ENCODE measurements around the gene HCN2. TPM values are rescaled to one million over a fixed set of nuclear protein-coding genes. Genes with fewer than 3 reads are reported as not detected.

Gene HCN2
- total RNA-seq, 2 experiments from 2014 or later, result 0.84 to 1.3 TPM

DNA sequence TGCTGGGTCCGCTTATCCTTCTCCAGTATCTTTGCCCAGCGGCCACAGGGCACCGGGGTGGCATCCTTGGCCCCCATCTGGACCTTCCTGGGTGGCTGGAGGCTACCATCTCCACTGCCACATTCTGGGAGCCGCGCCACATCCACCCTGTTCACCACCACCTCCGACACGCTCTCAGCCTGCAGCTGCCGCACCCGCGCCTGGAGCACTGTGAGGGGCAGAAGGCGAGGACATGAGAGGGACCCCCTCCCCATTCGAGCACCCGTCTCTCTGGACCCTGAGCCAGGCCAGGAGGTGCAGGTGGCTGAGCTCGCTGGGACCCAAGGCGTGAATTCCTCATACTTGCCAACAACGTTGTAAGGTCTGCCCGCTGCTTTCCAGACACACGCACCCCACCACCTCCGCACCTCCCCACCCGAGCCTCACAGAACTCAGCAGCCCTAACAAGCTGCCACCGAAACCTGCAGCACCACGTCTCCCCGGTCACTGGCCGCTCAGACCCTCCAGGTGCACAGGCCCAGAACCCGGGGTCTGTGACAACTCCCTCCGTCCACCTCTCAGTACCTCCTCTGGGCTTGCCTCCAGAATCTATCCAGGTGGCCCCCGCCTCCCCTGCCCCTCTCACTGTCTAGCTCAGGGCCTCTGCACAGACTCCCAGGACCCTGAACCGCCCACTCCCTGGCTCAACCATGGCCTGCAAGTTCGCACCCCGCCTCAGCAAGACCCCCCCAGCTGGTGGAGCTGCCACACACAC lies 40.5 kb downstream of the HCN2 start:
- Mint-ChIP-seq H3K36me3 (ENCODE audit: low read depth) (peaks cover 26% of the 10 kb centered on the region), H3K27me3 (ENCODE audit: low read depth) (no peaks in the 10 kb centered on the region), H3K4me3 (peak overlapping the region; percentile 22), H3K27ac (no peak overlapping the region), H3K9me3 (ENCODE audit: insufficient read depth) (no peaks in the 10 kb centered on the region), H3K4me1 (ENCODE audit: low read depth) (peaks cover 25% of the 10 kb centered on the region)
- ChIA-PET CTCF (interaction anchor here (0.9 to 1.6 kb wide), 2 partner anchors 46 to 120 kb away, joined by 3 to 4 read pairs; no protein-coding TSS in a partner anchor), POLR2A (no interaction called here)
- ATAC-seq (no peak), DNase-seq (no peak)

DNA sequence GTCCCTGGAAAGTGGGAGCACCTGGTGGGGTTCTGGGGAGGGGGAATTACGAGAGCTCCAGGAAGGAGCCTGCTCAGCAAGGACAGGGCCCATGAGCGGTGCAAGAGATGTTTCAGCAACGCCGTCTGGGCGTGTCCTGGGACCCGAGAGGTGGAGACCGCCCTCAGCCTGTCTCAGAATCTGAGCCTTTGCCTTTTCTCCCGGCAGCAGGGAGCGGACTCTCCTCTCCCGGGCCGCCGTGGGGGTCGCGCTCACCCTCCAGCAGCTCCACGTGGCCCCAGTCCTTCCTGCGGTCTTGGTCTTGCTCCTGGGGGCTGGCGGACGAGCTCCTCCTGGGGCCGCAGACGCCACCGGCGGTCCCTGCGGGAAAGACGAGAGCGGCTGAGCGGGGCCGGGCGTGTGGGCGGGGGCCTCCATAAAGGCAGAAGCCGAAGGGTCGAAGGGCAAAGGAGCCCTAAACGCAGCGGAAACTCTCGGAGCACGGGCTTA lies 42.9 kb downstream of the HCN2 start:
- H3K36me3 Mint-ChIP-seq (ENCODE audit: low read depth), result peaks cover 21% of the 10 kb centered on the region
- peak overlapping the region; percentile 91 for H3K4me3 Mint-ChIP-seq
- H3K4me1 Mint-ChIP-seq (ENCODE audit: low read depth), result peaks cover 25% of the 10 kb centered on the region
- H3K27ac Mint-ChIP-seq, result peak overlapping the region; percentile 90
- CTCF ChIA-PET, result interaction anchor here (1.2 to 1.3 kb wide), 2 partner anchors 9 to 48 kb away, joined by 3 read pairs; no protein-coding TSS in a partner anchor
- POLR2A ChIA-PET, result interaction anchor here (0.6 to 1.1 kb wide), 4 partner anchors 21 to 729 kb away, joined by 3 to 4 read pairs (median 4); partner anchors contain the start of gene RNF126
- DNase-seq (peak; percentile 63), ATAC-seq (peak; percentile 55)
- no peaks in the 10 kb centered on the region for H3K9me3 Mint-ChIP-seq (ENCODE audit: insufficient read depth)
- no peaks in the 10 kb centered on the region for H3K27me3 Mint-ChIP-seq (ENCODE audit: low read depth)

DNA sequence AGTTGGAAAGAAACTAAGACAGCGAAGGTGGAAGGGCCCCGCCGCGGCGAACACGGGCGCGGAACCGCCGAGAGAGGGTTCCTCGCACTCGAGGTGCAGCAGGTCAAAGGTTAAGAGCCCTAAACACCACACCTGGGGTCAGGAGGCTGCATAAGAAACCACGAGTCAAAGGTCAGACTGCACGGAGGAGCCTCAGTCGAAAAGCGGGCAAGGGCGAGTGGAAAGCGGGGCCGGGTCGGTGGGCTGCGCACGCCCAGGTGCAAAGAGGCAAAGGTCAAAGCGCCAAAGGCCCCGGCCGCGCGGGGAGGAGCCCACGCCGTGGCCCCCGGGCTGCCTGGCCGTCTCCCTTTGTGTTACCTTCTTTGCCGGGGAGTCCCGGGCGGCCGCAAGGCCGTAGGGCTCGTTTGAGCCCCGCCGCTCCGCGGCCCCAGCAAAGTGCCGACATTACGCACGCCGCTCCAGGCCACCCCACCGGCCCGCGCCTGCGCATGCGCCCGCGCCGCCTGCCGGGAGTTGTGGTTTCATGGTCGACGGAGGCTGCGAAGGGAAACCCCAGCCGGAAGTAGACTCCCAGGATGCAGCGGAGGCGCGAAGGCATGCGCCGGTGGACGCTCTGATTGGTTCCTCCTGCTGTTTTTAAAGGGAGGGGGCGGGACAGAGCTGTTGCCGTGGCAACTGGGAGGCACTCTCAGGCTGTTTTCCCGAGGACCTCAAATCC lies 43.5 kb downstream of the HCN2 start, which contains the start of gene POLRMT:
Gene POLRMT (minus strand): TSS at position 470 of the 718 bp plus-strand sequence. CDS start 25 bp downstream, at position 445.
- H3K4me3 Mint-ChIP-seq, result peak within 1 kb of the TSS; percentile 91
- peak within 1 kb of the TSS; percentile 90 for H3K27ac Mint-ChIP-seq
- H3K9me3 Mint-ChIP-seq (ENCODE audit: insufficient read depth), result no peaks in the 10 kb centered on the region
- DNase-seq (peak; percentile 97), ATAC-seq (peak; percentile 91)
- ChIA-PET POLR2A (interaction anchor here (0.8 to 1.1 kb wide), 4 partner anchors 28 to 728 kb away, joined by 3 to 4 read pairs (median 4); partner anchors contain the start of gene RNF126), CTCF (interaction anchor here (1.0 to 1.3 kb wide), 2 partner anchors 28 to 49 kb away, joined by 3 read pairs; no protein-coding TSS in a partner anchor)
- H3K27me3 Mint-ChIP-seq (ENCODE audit: low read depth), result no peaks in the 10 kb centered on the region
- peaks cover 21% of the 10 kb centered on the region for H3K36me3 Mint-ChIP-seq (ENCODE audit: low read depth)
- H3K4me1 Mint-ChIP-seq (ENCODE audit: low read depth), result peaks cover 25% of the 10 kb centered on the region

DNA sequence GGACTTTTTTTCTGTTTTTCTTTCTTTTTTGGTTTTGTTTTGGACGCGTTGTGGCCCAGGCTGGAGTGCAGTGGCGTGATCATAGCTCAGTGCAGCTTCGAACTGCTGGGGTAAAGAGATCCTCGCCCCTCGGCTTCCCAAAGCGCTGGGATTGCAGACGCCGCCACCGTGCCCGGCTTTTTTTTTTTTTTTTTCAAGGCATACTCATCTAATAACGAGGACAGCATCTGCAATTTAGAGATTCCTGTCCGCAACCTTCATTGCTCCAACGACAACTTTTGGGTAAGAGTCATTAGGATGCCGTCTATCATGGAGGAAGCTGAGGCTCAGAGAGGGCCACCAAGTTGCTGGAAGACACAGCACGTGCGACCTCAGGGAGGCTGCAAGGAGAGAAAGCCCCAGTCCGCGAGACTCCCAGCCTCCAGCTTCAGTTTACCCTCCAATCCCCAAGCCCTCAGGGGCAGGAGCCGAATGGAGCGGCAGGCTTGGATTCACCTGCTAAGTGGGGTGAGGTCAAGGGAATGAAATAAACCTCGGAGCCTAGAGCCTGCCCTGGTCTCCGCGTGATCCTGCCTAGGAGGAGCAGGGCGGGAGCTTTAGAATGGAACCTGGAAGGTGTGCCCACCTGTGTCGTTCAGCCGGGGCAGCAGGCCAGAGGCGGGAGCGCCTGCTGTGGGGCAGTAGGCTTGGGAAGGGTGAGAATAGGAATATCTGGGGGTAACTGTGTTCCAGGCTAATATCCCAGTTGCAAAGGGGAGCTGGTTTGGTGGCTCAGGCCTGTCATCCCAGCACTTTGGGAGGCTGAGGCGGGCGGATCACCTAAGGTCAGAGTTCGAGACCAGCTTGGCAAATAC lies 44.3 kb downstream of the HCN2 start:
- Mint-ChIP-seq H3K4me3 (peak overlapping the region; percentile 91), H3K9me3 (ENCODE audit: insufficient read depth) (no peaks in the 10 kb centered on the region), H3K27ac (peak overlapping the region; percentile 90), H3K27me3 (ENCODE audit: low read depth) (no peaks in the 10 kb centered on the region), H3K4me1 (ENCODE audit: low read depth) (peaks cover 26% of the 10 kb centered on the region), H3K36me3 (ENCODE audit: low read depth) (peaks cover 15% of the 10 kb centered on the region)
- ChIA-PET CTCF (interaction anchor here (1.0 to 1.1 kb wide), 2 partner anchors 27 to 51 kb away, joined by 3 read pairs; no protein-coding TSS in a partner anchor), POLR2A (interaction anchor here (1.0 kb wide), 1 partner anchor 29 kb away, joined by 3 read pairs; the partner anchor contains the start of gene RNF126)
- DNase-seq, result no peak
- ATAC-seq, result peak; percentile 5

DNA sequence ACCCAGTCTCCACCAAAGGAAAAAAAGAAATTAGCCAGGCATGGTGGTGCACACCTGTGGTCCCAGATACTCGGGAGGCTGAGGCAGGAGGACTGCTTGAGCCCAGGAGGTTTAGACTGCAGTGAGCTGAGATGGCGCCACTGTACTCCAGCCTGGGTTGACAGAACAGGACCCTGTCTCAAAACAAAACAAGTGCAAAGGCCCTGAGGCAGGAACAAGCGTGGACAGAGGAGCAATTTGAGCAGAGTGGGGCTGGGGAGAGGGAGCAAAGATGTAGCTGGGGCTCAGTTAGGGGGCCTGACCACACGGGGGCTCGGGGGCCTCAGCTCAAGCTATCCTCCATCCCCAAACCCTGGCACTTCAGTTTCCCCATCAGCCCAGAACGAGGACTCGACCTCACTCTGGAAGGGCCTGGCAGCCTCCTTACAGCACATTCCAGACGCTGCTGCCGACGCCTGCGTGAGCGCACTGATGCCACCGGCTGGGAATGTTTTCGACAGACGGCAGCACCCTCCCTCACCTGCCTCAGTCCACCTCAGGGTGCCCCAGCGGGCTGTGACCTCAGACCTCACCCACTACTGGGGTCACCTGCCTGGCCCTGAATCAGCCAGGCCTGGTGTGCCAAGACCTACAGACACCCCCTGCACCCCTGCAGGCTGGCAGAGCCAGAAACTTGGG lies 45.4 kb downstream of the HCN2 start:
- POLR2A ChIA-PET, result no interaction called here
- H3K4me3 Mint-ChIP-seq, result no peak overlapping the region
- H3K27me3 Mint-ChIP-seq (ENCODE audit: low read depth), result no peaks in the 10 kb centered on the region
- H3K27ac Mint-ChIP-seq, result no peak overlapping the region
- H3K4me1 Mint-ChIP-seq (ENCODE audit: low read depth), result peaks cover 29% of the 10 kb centered on the region
- peaks cover 10% of the 10 kb centered on the region for H3K36me3 Mint-ChIP-seq (ENCODE audit: low read depth)
- CTCF ChIA-PET, result interaction anchor here (1.1 kb wide), 1 partner anchor 52 kb away, joined by 3 read pairs; no protein-coding TSS in a partner anchor
- H3K9me3 Mint-ChIP-seq (ENCODE audit: insufficient read depth), result no peaks in the 10 kb centered on the region
- ATAC-seq (no peak), DNase-seq (no peak)

DNA sequence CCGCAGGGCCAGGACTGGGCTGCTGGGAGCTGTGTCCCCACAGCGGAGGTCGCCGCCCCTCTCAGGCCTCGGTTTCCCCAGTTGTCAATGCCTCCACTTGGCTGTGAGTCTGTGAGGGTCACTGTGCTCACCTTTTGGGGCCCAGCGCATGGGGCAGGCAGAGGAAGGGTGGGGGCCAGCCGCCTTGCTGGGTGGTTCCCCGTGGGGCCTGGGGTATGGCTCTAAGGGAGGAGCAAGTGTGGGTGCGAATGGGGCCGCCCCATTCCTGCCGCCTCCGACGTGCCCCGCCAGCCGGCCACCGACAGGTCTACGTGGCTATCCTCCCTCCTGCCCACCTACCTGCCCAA lies 49.2 kb downstream of the HCN2 start:
- Mint-ChIP-seq H3K4me3 (peak overlapping the region; percentile 64), H3K9me3 (ENCODE audit: insufficient read depth) (no peaks in the 10 kb centered on the region), H3K27me3 (ENCODE audit: low read depth) (no peaks in the 10 kb centered on the region), H3K4me1 (ENCODE audit: low read depth) (peaks cover 11% of the 10 kb centered on the region), H3K36me3 (ENCODE audit: low read depth) (no peaks in the 10 kb centered on the region), H3K27ac (no peak overlapping the region)
- no peak for DNase-seq
- ChIA-PET CTCF (no interaction called here), POLR2A (no interaction called here)
- no peak for ATAC-seq

DNA sequence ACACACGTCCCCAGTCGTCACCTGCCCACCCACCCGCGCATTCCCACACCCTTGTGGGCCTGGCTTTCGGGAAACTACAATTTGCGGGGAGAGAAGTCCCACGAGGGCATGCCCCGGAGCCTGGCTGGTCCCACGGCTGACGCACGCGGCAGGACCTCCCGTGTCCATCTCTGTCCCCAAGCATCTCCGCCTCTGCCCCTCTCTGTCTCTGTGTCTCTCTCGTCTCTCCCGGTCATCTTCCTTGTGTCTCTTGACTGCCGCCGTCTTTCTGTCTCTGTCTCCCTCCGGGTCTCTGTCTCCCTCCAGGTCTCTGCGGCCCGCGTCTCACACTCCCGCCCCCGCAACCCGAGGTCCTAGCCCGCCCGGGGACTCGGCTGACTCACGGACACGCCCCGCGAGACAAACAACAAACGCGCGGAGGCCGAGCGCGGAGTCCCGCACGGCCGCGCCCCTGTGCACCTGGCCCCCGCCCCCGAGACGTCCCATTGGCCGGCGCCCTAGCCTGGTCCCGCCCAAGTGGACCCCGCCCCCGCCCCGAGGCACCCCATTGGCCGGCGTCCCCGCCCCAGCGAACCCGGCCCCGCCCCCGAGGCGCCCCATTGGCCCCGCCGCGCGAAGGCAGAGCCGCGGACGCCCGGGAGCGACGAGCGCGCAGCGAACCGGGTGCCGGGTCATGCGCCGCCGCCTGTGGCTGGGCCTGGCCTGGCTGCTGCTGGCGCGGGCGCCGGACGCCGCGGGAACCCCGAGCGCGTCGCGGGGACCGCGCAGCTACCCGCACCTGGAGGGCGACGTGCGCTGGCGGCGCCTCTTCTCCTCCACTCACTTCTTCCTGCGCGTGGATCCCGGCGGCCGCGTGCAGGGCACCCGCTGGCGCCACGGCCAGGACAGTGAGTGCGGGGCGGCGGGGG lies 49.8 kb downstream of the HCN2 start, which contains the start of gene FGF22:
Gene FGF22 (plus strand): TSS at position 627 of the 908 bp plus-strand sequence. CDS start 47 bp downstream, at position 674.
- peaks cover 5% of the 10 kb centered on the region for H3K4me1 Mint-ChIP-seq (ENCODE audit: low read depth)
- ATAC-seq, result peak; percentile 98
- CTCF ChIA-PET, result no interaction called here
- no peaks in the 10 kb centered on the region for H3K36me3 Mint-ChIP-seq (ENCODE audit: low read depth)
- H3K27me3 Mint-ChIP-seq (ENCODE audit: low read depth), result no peaks in the 10 kb centered on the region
- POLR2A ChIA-PET, result no interaction called here
- no peak within 1 kb of the TSS for H3K27ac Mint-ChIP-seq
- peak; percentile 95 for DNase-seq
- peak within 1 kb of the TSS; percentile 64 for H3K4me3 Mint-ChIP-seq
- no peaks in the 10 kb centered on the region for H3K9me3 Mint-ChIP-seq (ENCODE audit: insufficient read depth)

DNA sequence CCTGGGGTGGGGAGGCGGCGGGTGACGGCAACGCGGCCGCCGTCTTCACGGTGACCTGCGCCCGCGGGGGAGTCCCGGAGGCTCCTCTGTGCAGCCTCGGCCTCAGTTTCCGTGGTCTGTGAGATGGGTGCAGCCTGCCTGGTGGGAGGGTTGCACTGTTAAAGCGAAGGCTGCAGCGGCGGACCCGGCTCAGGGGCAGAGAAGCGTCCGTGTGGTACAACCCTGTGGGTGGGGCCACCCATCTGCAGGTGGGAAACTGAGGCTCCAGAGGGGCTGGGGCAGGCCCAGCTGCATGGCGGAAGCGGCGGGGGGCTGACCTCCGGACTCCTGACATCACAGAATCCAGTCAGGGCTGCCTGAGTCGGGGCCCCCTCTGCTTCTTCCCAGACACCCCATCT lies 50.5 kb downstream of the HCN2 start:
- Mint-ChIP-seq H3K4me1 (ENCODE audit: low read depth) (peaks cover 5% of the 10 kb centered on the region), H3K4me3 (no peak overlapping the region), H3K9me3 (ENCODE audit: insufficient read depth) (no peaks in the 10 kb centered on the region), H3K27ac (no peak overlapping the region), H3K36me3 (ENCODE audit: low read depth) (peaks cover 6% of the 10 kb centered on the region), H3K27me3 (ENCODE audit: low read depth) (no peaks in the 10 kb centered on the region)
- DNase-seq (no peak), ATAC-seq (no peak)
- ChIA-PET CTCF (no interaction called here), POLR2A (no interaction called here)

DNA sequence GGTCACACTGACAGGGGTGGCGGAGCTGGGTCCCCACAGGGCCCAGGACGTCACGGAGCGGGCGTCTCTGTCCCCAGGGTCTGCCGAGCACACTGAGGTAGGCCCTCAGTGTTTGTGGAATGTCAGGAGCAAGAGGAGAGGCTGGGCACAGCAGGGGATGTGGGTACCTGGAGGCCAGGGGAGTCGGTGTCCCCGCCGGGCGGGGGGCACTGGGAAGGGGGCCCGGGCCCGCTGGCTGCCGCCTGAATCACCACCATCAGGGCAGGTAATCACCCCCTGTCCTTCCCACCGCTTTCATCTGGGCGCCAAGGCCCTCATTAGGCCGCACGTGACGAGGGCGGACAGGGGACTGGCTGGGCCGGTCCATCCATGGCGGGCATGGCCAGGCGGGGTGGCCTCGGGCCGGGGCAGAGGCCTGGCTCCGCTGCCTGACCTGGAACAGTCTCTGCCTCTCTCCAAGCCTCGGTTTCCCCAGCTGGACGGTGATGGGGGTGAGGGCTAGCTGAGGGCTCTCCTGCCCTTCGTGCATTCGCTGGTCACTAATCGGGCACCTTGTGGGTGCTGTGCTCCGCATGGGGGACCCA lies 51.0 kb downstream of the HCN2 start:
- CTCF ChIA-PET, result no interaction called here
- no peak for ATAC-seq
- no peak overlapping the region for H3K4me3 Mint-ChIP-seq
- peaks cover 5% of the 10 kb centered on the region for H3K4me1 Mint-ChIP-seq (ENCODE audit: low read depth)
- H3K27ac Mint-ChIP-seq, result no peak overlapping the region
- no peaks in the 10 kb centered on the region for H3K9me3 Mint-ChIP-seq (ENCODE audit: insufficient read depth)
- POLR2A ChIA-PET, result no interaction called here
- H3K27me3 Mint-ChIP-seq (ENCODE audit: low read depth), result no peaks in the 10 kb centered on the region
- H3K36me3 Mint-ChIP-seq (ENCODE audit: low read depth), result peaks cover 6% of the 10 kb centered on the region
- no peak for DNase-seq

DNA sequence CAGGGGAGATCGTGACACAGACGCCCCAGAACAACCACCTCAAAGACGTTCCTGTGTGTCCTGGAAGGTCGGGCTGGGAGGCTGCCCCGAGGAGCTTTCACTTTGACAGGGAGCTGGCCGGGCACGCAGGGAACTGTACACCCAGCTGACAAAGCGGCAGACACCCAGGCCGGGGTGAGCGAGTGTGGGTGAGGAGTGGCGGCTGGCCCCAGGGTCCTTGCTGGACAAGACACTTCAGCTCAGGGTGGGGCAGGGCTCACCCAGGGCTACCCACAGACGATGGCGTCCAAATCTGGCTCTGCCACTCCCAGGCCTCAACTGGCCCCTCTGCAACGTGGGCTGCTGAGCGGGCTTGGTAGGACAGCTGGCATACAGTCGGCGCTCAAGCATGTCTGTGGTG lies 52.0 kb downstream of the HCN2 start:
- ATAC-seq (no peak), DNase-seq (no peak)
- CTCF ChIA-PET, result no interaction called here
- Mint-ChIP-seq H3K36me3 (ENCODE audit: low read depth) (peaks cover 9% of the 10 kb centered on the region), H3K27me3 (ENCODE audit: low read depth) (no peaks in the 10 kb centered on the region), H3K4me1 (ENCODE audit: low read depth) (peaks cover 5% of the 10 kb centered on the region), H3K9me3 (ENCODE audit: insufficient read depth) (no peaks in the 10 kb centered on the region), H3K4me3 (no peak overlapping the region), H3K27ac (no peak overlapping the region)
- POLR2A ChIA-PET, result no interaction called here
